GM18526 (cell line): ENCODE results near the gene TPCN1.

Experiments used
- POLR2A ChIP-seq: IDR thresholded peaks from 3 replicates; pipeline ENCODE4 v1.6.1; 2011; ENCODE audit not compliant: insufficient read length; ENCODE audit errors: extremely low read depth

TPCN1 gene

DNA sequence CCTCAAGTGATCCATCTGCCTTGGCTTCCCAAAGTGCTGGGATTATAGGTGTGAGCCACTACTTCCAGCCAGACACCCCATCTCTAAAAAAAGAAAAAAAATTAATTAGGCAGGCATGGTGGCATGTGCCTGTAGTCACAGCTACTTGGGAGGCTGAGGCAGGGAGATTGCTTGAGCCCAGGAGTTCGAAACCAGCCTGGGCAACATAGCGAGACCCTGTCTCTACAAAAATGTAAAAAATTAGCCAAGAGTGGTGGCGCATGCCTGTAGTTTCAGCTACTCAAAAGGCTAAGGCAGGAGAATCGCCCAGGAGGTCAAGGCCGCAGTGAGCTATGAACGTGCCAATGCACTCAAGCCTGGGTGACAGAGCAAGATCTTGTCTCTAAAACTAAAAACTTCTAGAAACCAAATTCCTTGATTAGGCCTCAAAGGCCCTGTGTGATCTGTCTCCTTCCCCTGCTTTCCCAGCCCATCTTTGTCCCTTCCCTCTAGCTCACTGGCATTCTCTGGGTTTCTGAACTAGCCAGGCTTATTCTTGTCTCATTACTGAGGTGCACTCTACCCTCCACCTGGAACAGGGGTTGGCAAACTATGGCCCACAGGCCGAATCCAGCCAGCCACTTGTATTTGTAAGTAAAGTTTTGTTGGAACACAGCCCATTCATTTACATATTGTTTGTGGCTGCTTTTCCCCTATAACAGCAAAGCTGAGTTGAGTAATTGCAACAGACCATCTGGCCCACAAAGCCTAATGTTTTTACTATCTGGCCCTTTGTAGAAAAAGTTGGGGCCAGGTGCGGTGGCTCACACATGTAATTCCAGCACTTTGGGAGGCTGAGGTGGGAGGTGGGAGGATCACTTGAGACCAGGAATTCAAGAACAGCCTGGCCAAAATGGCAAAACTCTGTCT lies 17.2 kb upstream of the TPCN1 start:
- no peak for TF ChIP-seq POLR2A

DNA sequence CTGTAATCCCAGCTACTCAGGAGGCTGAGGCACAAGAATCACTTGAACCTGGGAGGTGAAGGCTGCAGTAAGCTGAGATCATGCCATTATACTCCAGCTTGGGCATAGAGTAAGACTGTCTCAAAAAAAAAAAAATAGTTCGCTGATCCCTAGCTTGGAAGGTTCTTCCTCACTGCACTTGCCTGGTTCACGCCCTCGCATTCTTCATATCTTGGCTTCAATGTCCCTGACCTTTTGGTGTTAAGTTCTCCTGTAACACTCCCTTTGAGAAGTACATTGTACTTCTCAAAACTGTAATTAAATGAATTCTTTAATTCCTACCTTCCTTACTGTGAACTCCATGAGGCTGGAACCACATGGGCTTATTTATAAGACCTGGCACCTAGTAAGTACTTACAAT lies 16.5 kb upstream of the TPCN1 start:
- TF ChIP-seq POLR2A: no peak

DNA sequence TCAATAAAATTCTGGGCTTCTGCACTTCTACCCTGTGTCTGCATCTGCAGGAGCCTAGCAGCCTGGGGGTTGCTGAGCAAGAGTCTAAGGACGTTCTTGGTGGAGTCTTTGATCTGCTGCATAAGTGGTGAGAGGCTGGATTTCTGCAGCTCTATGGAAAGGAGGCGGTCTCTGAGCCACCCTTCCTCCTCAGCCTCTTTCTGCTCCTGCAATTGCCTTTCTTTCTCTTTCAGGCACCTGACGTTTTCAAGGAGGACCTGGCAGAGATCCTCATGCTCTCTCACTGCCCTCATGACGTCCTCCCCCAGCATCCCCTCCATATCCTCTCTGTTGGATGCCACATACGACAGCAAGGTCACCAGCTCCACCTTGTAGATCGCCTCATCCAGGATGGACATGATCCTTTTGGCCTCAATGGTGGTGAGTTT lies 13.6 kb upstream of the TPCN1 start:
- no peak for TF ChIP-seq POLR2A

DNA sequence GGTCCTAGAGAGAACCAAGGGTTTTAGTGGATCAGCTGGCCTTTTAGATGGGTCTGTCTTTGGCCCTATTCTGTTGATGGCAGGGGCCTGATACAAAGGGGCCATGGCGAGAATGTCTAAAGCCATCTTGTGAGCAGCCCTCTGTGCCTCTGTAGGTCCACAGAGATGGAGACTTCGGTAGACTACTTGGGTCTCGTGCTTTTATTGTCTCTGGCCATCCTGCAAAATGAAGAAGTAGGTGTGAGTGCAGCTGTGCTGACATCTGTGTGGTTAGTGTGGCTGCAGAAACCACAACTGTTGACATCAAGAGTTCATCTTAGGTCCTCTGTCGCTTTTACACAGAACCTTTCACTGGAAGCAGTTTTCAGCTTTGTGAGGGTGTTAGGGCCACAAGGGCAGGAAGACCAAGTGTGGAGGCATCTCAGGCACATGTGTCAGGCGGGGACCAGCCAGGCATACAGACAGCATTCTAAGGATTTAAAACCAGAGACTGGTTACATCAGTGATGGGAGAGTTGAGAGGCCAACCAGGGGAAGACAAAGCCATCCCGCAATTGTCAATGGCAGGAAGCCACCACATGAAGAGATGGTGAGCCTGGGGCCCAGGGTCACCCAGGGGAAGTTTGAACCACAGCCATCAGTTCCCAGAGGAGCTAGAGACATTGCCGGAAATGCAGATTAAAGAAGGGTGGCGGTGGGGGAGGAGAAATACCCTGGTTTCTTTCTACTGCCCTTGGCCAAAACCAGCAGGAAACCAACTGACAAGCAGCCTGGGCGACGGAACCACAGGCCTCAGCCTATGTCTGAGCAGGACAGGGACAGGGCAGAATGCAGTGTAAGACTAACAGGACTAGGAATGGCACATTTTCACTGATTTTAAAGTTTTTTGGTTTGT lies 13.0 kb upstream of the TPCN1 start:
- TF ChIP-seq POLR2A: peak; percentile 21

DNA sequence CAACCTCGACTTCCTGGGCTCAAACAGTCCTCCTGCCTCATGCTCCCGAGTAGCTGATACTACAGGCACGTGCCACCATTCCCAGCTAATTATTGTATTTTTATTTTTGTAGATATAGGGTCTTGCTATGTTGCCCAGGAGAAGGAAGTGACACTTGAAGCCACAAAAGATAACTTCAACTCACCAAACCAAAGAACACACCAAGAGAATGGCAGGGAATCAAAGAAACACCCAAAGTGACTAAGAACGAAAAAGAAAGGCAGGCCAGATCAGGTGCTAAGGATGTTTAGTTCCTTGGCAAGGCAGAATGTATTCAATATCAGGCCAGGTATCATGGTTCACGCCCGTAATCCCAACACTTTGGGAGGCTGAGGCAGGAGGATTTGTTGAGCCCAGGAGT lies 10.1 kb upstream of the TPCN1 start:
- TF ChIP-seq POLR2A: no peak

DNA sequence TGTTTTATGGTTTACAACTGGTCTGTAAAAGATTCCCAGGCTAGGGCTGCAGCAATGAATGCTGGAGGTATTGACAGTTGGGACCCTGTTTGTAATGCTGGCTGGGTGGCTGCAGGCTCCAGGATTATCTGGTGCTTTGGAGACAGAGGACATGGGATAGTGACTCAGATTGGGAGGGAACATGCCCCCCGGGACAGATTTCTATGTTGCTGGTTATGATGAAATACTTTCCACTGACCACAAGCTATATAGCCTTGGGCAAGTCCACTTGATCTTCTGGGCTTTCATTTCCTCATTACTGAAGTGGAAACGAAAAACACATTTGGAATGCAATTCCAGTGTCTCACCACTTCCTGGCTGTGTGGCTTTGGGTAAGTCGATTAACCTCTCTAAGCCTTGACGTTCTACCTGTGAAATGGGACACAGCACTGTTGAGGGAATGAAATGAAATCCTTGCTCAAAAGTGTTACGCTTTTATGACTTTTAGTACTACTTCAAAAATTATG lies 6.3 kb upstream of the TPCN1 start:
- TF ChIP-seq POLR2A: no peak

DNA sequence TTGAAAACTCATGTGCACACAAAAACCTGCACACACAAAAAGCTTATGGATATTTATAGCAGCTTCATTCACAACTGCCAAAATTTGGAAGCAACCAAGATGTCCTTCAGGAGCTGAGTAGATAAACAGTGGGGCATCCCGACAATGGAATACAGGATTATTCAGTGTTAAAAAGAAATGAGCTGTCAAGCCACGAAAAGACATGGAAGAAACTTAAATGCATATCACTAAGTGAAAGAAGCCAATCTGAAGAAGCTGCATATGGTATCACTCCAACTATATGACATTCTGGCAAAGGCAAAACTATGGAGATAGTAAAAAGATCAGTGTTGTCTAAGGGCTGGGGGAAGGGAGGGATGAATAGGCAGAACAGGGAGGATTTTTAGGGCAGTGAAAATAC lies 5.2 kb upstream of the TPCN1 start:
- TF ChIP-seq POLR2A: no peak

DNA sequence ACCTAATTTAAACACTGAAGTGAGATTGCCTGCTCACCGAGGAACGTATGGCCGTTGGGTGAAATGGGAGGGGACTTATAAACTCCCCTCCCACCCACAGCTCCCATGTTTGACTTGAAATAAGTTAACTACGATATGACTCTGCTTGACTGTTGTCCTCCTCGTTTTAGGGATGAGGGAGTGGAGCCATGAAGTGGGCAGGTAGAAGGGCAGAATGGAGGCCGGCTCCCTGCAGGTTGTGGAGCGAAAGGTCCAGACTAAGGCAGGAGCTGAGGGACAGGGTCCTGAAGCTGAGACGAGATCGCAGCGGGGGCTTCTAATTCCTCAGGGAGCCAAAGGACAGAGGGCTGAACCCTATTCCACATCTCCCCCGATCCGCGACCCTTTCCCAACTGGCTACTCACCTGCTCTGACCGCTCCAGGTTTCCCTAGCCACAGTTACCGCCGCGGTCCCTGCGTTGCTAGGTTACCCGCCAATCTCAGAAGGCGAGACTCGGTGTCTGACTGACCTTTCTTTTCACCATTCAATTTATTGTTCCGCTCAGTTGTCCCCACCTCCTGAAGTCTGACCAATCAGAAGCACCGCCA lies 577 bp upstream of the TPCN1 start:
- no peak for TF ChIP-seq POLR2A

DNA sequence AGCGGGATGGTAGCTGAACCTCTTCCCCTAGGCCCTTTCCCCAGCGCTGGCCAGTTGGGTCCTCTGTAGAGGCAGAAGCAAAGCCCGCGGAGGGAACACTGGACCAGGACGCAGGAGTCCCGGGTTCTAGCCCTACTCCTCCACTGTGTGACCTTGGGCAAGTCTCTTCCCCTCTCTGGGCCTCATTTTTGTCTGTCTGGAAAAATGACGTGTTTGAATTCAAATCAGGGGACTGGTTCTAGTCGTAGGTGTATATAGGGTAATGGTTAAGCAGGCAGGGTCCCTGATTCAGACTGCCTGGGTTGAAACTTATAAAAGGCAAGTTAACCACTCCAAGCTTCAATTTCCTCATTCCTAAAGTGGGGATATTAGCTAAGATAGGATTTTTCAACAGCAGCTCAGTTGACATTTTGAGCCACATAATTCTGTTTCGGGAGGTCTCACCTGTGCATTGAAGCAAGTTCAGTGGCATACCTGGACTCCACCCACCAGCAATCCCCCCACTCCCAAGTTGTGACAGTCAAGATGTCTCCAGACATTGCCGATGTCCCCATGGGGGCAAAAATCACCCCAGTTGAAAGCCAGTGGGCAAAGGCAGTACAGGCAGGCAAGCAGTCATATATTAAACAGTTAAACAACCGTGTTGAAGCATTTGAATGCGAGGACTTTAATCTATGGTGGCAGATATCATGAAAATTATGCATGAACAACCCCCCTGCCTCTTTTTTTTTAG lies 899 bp downstream of the TPCN1 start:
- TF ChIP-seq POLR2A: no peak

DNA sequence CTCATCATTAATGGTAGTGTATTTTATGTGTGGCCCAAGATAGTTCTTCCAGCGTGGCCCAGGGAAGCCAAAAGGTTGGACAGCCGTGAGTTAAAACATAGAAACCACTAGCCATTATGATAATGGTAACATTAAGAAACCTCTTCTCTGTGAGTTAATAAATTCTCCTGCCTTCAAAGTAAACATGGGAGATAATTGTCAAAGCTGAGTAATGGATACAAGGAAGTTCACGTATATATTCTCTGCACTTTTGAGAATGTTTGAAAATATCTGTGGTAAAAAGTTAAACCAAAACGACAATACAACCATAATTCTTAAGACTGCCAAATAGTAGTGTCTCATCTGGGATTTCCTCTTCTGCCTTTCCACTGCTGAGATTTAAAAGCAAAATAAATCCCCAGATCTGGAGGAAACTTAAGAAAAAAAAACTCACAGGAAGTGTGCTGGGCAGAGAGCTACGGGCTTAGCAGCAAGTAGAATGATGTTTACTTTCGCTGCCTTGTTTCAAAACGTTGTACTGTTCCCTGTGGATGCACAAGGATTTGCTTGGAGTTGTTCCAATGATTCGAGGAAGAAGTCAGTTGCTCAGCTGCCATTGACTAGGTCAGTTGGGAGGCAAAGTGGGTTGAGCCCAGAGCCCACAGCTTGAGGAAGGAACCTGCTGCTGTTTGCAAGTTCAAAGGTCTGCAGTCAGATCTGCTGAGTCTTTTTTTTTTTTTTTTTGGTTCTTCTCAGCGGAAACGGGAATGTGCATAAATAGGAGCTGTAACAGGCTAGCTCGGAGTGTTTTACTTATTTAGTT lies 1.7 kb downstream of the TPCN1 start:
- TF ChIP-seq POLR2A: no peak

DNA sequence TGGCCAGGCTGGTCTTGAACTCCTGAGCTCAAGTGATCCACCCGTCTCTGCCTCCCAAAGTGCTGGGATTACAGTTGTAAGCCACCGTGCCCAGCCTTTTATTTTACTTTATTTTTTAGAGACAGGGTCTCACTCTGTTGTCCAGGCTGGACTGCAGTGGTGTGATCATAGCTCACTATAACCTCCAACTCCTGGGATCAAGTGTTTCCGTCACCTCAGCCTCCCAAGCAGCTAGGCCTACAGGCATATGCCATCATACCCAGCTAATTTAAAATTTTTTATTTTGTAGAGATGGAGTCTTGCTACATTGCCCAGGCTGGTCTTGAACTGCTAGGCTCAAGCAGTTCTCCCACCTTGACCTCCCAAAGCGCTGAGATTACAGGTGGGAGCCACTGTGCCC lies 3.7 kb downstream of the TPCN1 start:
- TF ChIP-seq POLR2A: no peak

DNA sequence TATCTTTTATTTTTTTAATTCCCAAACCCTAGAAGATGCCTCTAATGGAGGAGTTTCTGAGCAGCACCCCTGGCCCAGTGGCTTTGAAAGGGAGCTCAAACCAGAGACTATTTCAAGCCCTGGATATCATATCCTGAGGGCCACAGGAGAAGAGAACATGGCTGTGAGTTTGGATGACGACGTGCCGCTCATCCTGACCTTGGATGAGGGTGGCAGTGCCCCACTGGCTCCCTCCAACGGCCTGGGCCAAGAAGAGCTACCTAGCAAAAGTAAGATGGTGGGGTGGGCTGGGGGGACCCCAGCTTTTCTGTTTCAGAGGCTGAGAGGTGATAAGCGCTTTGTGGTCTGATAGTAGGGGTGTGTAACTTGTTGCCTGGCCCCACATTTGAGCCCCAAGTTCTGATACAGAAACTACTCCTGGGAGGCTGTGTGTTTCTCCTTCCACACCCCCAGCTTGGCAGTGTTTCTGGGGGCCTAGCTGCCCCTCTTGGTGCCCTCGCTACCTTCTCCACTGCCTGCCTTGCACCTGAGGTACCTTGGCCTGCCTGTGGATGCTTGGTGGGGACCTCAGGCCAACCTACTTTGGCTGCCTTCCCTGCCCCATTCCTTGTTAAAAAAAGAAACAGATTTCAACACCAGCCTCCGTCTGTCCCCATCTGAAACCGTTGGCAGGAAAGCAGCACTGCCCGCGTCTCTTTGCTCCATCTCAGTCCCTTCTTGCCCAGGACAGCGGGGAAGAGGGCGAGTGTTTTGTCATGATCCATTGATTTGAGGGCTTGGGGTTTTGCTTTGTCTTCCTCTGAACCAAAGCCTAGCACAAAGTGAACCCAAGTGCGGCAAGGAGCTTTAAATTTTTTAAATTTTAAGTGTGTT lies 5.7 kb downstream of the TPCN1 start:
- no peak for TF ChIP-seq POLR2A
